LoVo (cell line): ENCODE results near the gene CHIA.

Experiments used
- DNase-seq: peaks from one replicate; pipeline ENCODE4 v3.0.0-alpha.2; 2016; ENCODE audit warnings: low spot score

The CHIA gene

DNA sequence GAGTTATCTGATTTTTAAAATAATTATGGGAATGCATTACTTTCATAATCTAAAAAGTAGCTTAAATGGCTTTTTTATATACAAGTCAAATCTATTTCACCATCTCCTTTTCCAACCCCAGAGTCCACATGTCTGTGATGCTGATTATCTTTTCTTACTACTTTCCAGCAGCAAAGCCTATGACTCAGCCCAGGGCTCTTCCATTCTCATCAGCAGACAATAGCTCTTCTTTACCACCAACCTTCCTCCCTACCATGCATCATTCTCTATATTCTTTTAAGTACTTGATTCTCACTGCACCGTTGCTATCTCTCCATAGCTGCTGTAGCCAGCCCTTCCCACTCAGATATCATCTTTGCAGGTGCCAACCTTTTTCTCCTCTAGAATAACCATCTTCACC, 75.6 kb downstream of the CHIA start:
- DNase-seq = no peak

DNA sequence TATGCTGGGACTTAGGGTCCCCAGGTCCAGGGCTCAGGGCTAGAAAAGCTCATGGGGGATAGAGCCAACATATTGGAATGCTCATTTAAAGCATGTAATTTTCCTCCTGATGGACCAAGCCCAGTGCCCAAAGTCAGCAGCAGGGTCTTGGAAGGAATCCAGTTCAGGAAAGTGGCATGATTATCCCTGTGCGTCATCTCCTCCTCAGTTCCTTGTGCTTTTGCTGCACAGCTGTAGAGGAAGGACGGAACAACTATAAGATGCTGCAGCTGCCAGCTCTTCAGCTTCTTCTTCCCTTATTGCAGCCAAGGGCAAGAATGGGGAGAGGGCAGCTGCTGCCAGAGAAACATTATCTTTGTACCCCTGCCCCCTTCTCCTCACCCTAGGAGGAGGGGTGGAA, 78.5 kb downstream of the CHIA start:
- no peak for DNase-seq

DNA sequence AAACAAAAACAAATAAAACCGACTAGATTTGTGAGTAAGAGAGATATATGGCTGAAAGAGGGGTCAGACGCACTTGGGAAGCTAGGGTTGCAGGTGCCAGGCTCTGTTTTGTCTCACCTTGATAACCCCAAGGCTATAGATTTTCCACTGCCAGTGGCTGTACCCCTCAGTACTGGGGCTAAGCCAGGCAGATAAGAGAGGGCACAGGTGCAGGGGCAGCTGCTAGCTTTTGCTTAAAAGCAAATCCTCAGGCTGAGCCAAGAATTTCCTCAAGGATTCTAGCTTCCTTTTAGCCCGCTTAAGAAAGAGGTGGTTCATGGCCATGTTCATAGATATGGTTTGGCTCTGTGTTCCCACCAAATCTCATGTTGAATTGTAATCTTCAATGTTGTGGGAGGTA, 79.0 kb downstream of the CHIA start:
- DNase-seq = no peak
